GM18868 (cell line): Measurements from ENCODE around the gene CCDC146.
"Not testable (repeated sequence)": the region's sequence is repeated elsewhere in the genome, so short reads cannot be mapped to it uniquely, and the experiment has no call there.

Experiments used
- ATAC-seq: cut with Tn5 transposase; IDR thresholded peaks from one replicate; pipeline ENCODE4 v1.9.1; 2021; ENCODE audit warnings: mild to moderate bottlenecking, moderate library complexity; ENCODE audit not compliant: unreplicated experiment

CCDC146 gene

DNA sequence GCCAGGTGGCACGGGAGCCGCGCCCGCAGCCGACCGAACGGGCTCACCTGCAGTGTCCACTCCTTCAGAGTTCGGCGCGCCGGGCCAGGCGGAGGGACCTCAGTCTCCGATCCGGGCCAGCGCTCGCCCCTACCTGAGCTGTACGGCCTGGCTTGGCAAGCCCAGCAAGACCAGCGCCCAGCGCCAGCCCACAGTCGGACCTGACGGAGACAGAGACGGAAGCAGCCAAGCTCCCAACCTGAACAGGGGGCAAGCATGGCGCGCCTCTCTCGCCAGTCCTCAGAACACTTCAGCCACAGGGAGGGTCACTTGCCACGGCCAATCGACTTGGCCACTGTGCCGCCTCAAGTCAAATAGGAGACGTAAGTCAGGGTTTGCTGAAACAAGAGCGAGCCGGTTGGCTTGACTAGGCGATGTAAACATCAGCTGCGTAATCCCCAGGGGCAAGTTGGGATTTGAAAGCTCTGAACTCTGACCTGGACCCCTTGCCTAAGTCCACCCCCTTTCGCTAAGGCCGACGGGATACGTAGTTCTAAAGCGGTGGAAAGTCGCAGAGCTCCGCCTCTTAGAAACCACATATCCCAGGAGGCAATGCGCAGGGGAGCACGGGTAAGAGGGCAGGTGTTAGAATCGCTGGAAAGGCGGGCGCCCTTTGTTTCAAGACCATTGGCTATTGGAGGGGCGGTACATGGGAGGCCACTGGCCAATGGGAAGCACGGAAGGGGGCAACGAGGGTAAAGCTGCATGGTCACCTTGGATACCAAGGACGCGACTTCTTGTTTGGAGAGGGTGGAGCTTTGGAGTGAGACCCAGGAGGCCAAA lies at the start of gene CCDC146:
TSS of gene CCDC146 (plus strand) at position 756 of the 822 bp plus-strand sequence. CDS start 45,054 bp downstream, outside the sequence.
- peak; percentile 97 for ATAC-seq

DNA sequence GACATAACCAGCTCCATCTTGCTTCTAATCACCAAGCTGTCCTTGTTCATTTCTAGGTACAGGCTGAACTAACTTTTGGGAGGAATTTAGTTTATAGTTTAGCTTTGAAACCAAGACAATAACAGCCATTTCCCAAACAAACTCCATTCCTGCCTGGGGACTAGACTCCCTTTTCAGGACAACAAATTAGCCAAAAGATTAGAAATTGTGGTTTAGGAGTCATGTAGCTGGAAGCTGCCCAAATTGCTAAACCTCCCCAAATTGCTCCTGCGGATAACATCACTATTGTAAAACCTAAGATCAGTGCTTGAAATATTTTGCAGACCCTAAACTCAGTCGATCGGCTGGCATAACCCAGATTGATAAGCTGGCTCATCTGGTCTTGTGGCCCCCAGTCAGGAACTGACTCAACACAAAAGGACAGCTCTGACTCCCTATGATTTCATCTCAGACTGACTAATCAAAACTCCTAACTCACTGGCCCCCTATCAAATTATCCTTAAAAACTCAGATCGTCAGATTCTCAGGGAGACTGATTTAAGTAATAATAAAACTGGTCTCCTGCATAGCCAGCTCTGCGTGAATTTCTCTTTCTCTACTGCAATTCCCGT lies 47.5 kb upstream of the CCDC146 start:
- not testable (repeated sequence) for ATAC-seq

GRCh38 chr7:77077060-77077459 lies 45.4 kb upstream of the CCDC146 start:
- not testable (repeated sequence) for ATAC-seq

DNA sequence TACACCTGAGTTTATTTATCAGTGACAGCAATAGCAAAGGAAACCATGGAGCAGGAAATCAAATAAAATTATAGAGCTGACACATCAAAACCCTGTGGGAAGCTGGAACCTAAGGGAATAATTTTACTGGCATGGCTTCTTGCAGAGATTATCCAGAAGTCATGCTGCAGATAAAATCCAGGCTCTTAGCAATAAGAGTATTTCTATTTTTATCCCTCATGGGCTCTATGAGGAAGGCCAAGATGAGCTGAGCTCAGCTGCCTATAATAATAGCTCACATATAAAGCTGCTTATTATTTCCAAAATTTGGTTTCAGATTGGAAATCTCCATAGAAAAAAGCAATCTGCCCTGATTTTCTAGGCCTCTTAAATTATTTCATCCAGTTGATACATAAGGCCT lies 43.3 kb upstream of the CCDC146 start:
- not testable (repeated sequence) for ATAC-seq

DNA sequence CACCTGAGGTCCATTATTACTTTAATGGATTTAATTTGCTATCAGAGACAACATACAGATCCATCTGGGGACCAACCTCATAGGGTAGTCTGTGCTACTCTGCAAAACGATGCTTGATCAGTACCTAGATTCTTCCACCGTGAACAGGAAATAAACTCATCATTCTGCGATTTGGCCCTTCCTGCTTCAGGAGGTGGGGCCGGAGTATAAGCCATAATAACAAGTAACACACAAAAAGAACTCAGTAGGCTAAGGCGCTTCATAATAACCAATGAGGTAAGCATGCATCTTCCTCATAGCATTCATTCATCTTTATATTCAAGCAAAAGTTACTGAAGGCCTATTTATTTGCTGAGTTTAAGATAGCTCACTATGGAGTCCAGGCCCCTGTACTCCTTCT lies 42.8 kb upstream of the CCDC146 start:
- ATAC-seq = not testable (repeated sequence)

DNA sequence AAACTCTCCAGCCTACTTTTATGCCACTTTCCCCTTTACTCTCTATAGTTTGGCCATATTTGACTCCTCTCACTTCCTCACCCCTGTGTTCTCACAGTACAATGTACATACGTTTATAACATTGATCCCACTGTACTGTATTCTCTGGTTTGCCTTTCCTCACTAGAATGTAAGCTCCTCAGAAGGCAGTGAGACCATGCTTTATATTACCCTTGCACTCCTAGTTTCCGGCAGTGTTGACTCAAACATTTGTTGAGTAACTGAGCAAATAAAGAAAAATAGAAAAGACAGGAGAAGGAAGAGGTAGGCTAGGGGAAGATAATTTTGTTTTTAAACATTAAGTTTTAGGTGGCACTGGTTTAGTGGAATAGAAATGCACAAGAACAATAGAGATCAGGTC lies 42.2 kb upstream of the CCDC146 start:
- not testable (repeated sequence) for ATAC-seq

DNA sequence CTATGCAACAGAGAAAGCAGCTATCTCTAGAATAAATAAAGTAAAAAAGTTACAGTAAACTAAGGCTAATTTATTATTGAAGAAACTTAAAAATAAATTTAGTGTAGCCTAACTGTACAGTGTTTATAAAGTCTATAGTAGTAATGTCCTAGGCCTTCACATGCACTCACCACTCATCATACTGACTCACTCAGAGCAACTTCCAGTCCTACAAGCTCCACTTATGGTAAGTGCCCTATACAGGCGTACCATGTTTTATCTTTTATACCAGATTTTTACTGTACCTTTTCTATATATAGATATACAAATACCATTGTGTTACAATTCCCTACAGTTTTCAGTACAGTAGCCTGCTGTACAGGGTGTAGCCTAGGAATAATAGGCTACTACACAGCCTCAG lies 40.2 kb upstream of the CCDC146 start:
- ATAC-seq = not testable (repeated sequence)

- ATAC-seq = not testable (repeated sequence)
Observed at GRCh38 chr7:77092301-77092700, 30.1 kb upstream of the CCDC146 start.

DNA sequence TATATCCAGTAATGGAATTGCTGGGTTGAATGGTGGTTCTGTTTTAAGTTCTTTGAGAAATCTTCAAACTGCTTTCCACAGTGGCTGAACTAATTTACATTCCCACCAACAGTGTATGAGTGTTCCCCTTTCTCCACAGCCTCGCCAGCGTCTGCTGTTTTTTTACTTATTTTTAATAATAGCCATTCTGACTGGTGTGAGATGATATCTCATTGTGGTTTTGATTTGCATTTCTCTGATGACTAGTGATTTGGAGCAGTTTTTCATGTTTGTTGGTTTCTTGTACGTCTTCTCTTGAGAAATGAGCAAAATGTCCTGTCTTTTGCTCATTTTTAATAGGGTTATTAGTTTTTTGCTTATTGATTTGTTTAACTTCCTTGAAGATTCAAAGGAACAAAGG lies 21.9 kb upstream of the CCDC146 start:
- ATAC-seq = not testable (repeated sequence)

- not testable (repeated sequence) for ATAC-seq
Observed at GRCh38 chr7:77101187-77101586, 21.2 kb upstream of the CCDC146 start.

GRCh38 chr7:77102671-77103070 lies 19.7 kb upstream of the CCDC146 start:
- not testable (repeated sequence) for ATAC-seq

- ATAC-seq = not testable (repeated sequence)
Observed at GRCh38 chr7:77105904-77106303, 16.5 kb upstream of the CCDC146 start.

GRCh38 chr7:77107659-77108058 lies 14.8 kb upstream of the CCDC146 start:
- ATAC-seq = not testable (repeated sequence)

- not testable (repeated sequence) for ATAC-seq
Observed at GRCh38 chr7:77108362-77108761, 14.1 kb upstream of the CCDC146 start.

DNA sequence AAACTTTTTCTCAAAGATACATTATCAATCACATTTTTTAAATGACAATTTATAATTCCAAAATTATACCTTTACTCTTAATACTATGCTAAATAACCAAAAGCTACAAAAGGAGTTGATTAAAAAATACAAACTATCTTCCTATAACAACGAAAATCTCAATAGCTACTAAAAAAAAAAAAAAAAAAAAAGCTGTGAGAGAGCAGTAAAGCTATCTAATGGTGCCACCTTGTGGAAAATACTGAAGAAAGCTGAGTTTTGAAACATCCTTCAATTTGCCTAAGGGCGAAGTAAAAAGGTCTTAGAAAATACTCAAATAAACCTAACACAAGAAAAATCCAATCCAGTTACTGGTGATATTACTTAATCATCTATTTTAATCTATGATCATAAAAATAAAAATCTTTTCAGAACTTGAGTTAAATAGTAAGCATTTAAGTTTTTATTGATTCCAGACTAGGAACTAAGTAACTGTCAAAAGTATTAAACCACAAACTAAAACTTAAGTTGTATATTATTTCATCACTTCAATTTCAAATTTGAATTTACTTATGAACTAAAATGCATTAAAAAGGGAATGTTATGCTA lies 9.6 kb upstream of the CCDC146 start:
- ATAC-seq = not testable (repeated sequence)

- ATAC-seq = not testable (repeated sequence)
Observed at GRCh38 chr7:77125486-77125885, 3.1 kb downstream of the CCDC146 start.

DNA sequence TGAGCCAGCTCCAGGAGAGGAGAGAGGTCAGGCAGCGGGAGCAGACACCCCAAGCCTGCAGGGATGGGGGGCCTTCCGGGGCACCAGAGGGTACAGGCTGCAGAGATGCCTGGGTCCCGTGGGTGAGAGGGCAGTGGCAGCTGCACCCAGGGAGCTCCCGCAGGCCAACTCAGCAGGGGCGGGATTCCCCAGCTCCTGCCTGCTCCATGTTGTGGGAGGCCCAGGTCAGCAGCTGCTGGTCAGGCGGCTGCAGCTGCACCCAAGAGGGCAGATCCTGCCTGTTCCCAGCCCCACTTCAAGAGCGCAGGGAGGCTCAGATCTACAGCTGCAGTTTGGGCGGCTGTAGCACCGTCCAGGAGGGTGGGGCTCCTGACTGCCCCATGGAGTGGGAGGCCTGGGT lies 4.6 kb downstream of the CCDC146 start:
- ATAC-seq = not testable (repeated sequence)

- peak; percentile 90 for ATAC-seq
Observed at GRCh38 chr7:77128582-77129410, 6.4 kb downstream of the CCDC146 start.

GRCh38 chr7:77131781-77132180 lies 9.4 kb downstream of the CCDC146 start:
- ATAC-seq = not testable (repeated sequence)

- not testable (repeated sequence) for ATAC-seq
Observed at GRCh38 chr7:77138668-77139067, 16.3 kb downstream of the CCDC146 start.

- not testable (repeated sequence) for ATAC-seq
Observed at GRCh38 chr7:77140291-77140690, 17.9 kb downstream of the CCDC146 start.
